ENCODE measurements around the gene AADACL4.
A peak's percentile ranks its signal among the peaks of the same experiment; 100 is the strongest.

Gene AADACL4

GRCh38 chr1:12614402-12615158 is 29.3 kb upstream of the AADACL4 start:
- DNase-seq: no peak

- no peak for DNase-seq
These were observed 28.6 kb upstream of the AADACL4 start for GRCh38 chr1:12615159-12615864.

DNA sequence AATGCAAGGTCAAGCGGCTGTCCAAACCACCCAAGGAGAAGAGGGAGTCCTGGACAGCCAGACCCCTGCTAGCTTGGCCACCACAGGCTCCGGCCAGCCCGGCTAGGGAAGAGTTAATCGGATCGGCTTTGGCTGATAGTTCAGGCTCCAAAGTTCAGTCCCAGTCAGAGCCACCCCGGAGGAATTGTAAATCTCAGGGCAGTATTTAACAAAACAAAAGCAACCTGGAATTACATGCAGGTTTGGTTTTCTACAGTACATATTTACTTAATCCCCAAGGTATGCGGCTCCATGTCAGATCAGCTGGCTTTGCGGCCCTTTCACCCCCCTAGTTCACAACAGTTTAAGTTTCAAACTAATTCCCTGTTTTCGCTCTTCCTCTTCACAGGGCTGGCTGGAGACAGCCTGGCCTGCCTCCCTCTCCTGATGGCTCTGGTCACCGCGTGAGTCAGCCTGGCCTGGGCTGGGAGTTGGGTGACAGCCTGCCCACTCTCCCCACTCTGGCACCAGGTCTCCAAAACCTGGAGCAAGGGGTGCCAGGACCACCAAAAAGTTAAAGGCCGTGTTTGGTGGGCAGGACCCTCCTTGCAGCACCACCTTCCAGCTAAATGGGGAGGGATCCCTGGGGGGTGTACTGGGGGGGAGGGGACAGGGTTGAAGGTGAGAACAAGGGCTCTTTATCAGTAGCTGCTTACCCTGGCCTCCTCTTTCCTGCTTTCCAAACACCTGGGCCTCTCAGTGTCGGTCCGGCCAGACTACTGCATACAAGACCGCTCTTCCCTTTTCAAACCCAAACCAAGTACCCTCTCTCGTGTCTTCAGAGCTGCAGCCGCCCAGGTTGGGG is 27.8 kb upstream of the AADACL4 start:
- DNase-seq: no peak

- DNase-seq: no peak
These were observed 27.0 kb upstream of the AADACL4 start for GRCh38 chr1:12616709-12617373.

GRCh38 chr1:12617511-12617900 is 26.4 kb upstream of the AADACL4 start:
- no peak for DNase-seq

GRCh38 chr1:12617901-12618660 is 25.8 kb upstream of the AADACL4 start, which contains the start of gene DHRS3:
Gene DHRS3 (minus strand): TSS chr1:12618210. CDS start chr1:12617348, 862 bp downstream.
- no peak for DNase-seq

DNA sequence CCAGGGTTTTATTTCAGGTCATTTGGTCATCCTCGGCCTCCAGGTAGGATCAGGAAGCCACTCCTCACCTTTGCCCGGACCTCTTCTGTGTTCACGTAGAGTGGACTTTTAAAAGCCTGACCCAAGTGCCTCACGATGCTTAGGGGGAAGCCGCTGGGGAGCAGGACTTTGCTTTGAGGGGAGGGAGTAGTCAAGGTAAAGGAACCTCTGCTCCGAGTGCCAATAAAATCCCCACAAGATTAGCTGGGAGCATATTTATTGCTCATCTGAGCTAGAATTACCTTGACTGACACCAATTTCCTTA is 25.3 kb upstream of the AADACL4 start:
- DNase-seq: no peak

DNA sequence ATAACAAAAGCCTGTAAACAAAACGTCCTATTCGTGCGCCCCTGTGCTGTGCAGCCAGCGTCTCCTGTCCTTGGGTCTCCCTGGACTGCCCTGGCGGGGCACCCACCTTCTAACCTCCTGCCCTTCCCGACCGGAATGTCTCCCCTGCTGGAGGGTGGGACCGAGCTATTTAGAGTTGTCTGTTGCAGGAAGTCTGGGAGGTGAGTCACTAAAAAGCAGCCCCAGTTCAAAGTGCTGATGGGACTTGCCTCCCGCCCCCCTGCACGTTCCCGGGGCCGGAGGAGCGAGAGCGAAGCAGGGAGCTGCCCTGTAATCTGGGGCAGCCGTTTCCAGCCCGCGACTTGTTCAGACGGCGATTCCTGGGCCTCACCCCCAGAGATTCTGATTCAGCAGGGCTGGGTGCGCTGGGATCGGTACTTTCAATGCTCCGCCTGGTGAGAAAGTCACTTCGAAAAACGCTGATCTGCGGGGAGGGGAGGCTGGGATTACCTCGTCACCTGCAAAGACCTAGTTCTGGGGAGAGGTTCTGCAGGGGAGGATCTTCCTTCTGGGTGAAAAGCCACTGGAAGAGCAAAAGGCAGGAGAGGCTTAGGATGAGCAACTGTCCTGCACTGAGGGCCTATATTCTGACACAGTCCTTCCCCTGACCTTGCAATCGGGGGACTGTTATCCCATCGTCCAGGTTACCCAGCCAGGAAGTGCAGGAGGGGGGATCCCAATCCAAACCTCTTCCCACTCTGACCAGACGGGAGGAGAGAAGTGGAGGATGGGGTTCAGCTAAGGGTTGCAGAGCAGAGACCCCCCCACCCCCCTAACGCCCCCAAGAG is 24.7 kb upstream of the AADACL4 start:
- DNase-seq: no peak

GRCh38 chr1:12619792-12620487 is 23.9 kb upstream of the AADACL4 start:
- peak; percentile 51 for DNase-seq

- DNase-seq: no peak
These were observed 23.4 kb upstream of the AADACL4 start for GRCh38 chr1:12620488-12620865.

DNA sequence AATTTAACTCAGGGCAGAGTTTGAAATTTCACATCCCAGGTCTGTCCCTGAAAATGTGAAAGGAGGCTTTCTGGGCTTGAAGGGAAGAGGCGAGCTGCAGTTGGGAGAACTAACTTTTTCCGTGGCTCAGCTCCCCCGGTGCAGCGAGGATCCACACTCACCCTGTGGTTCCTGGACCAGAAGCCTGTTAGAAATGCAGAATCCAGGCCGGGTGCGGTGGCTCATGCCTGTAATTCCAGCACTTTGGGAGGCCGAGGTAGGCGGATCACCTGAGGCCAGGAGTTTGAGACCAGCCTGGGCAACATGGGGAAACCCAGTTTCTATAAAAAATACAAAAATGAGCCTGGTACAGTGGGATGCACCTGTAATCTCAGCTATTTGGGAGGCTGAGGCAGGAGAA is 23.0 kb upstream of the AADACL4 start:
- DNase-seq: no peak

DNA sequence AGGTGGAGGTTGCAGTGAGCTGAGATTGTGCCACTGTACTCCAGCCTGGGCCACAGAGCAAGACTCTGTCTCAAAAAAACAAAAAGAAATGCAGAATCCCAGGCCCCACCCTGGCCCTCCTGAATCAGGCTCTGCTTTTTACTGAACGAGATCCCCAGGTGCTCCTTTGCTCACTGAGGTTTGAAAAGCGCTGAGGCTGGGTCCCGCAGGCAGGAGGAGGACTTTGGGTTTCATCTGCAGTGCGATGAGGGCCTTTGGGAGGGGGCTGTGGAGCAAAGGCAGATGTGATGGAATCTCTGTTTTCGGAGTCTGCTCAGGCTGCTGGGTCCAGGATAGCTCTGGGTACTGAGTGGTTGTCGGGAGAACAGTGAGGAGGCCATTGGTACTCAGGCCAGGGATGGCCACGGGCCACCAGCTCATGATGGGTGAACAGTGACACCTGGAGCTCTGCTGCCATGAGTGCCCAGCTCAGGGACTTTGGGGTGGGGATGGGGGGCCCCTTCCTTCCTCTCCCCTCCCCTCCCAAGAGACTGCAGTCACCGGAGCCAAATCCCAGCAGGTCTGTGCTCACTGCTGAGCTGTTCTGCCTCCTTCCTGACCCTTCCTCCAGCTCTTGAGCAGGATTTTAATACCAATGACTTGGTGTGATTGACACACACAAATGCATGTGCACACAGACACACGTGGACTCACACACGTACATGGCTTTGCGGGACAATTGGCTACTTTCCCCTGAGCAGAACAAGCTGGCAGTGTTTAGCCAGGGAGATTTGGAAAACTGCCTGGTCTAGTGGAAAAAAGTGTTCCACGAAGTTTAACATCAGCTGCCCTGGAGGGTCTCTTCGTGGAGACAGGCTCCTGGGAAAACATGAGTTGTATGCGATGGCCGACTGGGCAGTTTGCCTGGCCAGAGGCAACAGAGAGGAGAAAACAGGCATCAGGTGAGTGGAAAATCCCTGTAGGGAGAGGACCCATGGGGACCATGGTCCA is 22.2 kb upstream of the AADACL4 start:
- no peak for DNase-seq

DNA sequence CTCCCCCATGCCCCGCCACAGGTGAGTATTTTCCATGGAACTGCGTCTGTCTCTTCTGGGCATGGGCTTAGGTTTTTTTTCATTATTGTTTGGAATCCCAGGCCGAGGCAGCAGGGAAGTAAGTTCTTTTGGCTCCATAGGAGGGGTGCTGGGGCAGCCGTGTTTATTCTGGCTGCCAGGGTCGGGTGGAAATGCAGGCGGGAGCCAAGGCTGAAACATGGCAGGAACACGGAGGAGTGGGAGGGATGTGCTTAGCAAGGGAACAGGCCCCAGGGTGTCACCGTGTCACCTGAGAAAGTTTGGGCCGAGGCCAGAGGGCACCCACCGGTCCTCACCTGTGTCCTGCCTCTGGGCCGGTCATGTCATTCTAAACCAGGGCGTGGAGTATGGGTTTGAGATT is 21.4 kb upstream of the AADACL4 start:
- DNase-seq: no peak

DNA sequence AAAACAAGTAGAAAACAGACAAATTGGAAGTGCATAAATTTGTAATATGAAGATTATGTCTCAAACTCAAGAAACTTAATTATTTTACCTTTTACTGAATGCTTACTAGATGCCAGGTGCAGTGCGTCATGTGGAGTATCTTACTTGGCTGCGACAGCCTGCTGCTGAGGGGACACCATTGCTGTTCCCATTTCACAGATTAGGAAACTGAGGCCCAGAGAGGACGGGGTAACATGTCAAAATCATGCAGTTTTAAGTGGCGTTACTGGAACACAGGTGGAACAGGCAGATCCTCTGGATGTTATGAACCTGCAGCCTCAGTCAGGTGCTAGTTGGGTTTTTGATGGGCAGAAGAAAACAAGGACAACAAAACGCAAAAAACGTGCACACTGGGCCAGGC is 18.6 kb upstream of the AADACL4 start:
- no peak for DNase-seq

DNA sequence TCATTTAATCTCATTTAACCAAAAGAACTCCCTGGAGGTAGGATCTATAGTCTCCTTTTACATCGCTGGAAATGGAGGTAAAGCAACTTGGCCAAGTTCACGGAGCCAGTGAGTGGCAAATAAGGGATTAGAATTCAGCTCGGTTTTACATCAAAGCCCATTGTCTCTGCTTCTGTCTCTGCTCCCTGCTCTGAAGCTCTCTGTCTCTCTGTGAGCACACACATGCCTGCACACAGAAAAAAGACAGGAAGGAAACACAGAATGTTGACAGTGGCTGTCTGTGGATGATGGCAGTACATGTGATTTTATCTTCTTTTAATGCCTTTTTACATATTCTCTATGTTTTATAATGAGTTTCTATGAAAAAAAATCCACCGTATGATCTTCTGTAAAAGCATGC is 17.0 kb upstream of the AADACL4 start:
- no peak for DNase-seq

- no peak for DNase-seq
These were observed 16.6 kb upstream of the AADACL4 start for GRCh38 chr1:12627296-12627695.

GRCh38 chr1:12629511-12629956 is 14.4 kb upstream of the AADACL4 start:
- DNase-seq: peak; percentile 49

DNA sequence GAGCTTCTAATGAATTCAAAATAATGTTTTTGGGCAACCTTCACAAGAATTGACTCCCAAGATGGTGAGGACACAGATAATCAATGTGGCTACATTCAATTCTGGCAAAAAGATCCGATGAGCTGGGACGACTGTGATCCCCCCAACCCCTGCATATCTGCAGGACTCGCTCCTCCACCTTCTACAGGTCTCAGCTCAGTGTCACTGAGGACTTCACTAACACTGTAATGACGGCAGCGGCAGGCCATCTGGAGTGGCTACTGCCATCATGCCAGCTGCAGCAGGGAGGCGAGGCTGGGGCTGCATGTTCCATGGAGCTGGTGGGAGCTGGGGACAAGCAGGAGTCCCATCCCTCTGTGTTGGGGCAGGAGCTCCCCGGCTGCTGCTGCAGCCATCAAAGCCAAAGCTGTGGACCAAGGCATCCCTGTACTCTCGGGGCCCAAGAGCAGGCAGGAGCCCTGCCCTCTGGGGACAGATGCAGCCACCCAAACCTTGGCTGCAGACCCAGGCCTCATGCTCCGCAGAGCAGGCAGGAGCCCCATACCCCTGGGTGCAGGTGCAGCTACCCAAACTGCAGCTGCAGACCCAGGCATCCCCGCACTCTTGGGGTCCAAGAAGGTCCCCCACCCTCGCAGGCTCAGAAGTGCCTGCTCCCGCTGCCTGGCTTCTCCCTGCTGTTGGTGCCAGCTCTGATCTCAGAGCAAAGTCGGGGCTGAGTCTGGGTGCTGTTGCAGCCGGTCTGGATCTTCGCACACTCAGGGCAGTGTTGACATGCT is 13.7 kb upstream of the AADACL4 start:
- peak; percentile 28 for DNase-seq
